GM19455 (cell line): ENCODE measurements around the gene SLC47A1.
"Not testable (repeated sequence)": the region's sequence is repeated elsewhere in the genome, so short reads cannot be mapped to it uniquely, and the experiment has no call there.

ENCODE experiments used
- ATAC-seq: cut with Tn5 transposase; IDR thresholded peaks from one replicate; pipeline ENCODE4 v1.9.1; 2021; ENCODE audit not compliant: unreplicated experiment

The SLC47A1 gene, protein sequence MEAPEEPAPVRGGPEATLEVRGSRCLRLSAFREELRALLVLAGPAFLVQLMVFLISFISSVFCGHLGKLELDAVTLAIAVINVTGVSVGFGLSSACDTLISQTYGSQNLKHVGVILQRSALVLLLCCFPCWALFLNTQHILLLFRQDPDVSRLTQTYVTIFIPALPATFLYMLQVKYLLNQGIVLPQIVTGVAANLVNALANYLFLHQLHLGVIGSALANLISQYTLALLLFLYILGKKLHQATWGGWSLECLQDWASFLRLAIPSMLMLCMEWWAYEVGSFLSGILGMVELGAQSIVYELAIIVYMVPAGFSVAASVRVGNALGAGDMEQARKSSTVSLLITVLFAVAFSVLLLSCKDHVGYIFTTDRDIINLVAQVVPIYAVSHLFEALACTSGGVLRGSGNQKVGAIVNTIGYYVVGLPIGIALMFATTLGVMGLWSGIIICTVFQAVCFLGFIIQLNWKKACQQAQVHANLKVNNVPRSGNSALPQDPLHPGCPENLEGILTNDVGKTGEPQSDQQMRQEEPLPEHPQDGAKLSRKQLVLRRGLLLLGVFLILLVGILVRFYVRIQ

GRCh38 chr17:19533718-19534561, at the start of gene SLC47A1:
SLC47A1 (plus strand) TSS chr17:19533854; CDS start chr17:19533940, 86 bp downstream.
- ATAC-seq: no peak

DNA sequence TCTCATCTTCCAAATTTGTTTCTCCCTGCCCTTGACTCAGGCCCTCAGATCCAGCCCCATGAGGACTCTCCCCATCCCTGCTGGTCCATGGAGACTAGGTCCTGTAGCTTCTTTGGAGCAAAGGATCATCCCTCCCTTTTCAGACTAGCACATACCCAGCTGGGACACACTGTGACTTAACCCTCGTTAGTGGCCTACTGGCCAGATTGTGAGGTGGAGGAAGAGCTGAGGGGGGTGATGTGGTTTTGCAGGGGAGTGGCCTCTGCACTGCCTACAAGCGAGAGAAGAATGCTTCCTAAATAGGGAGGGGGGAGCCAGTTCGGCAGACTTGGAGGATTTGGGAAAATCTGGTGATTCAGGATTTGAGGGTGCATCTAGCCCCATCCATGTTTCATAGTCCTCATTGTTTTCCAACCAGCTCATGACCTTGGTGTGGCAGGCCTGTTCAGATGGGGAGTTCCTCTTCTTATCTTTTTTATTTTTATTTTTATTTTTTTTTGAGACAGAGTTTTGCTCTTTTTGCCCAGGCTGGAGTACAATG, 47.8 kb upstream of the SLC47A1 start:
- ATAC-seq: no peak

DNA sequence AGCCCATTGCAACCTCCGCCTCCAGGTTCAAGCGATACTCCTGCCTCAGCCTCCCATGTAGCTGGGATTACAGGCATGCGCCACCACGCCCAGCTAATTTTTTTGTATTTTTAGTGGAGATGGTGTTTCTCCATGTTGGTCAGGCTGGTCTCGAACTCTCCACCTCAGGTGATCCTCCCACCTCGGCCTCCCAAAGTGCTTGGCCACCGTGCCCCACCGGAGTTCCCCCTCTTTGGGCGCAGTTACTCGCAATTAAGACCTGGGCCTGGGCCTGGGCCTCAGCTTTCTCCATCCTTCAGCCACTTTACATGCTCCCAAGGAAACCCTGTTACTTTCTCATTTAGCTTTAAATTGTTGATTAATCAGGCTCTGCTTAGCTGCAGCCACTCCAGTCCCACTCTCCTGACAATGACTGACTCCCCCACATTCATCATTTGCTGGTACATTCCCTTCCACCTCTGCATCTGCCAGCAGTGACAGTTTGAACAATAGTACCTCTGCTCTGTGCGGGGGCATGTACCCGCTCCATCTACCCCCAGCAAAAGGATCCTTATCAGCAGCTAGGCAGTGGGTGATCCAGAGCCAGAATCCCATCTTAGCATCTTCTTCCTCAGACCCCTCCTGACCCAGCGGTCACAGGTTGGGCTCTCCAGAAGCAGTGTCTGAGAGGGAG, 47.2 kb upstream of the SLC47A1 start:
- no peak for ATAC-seq

DNA sequence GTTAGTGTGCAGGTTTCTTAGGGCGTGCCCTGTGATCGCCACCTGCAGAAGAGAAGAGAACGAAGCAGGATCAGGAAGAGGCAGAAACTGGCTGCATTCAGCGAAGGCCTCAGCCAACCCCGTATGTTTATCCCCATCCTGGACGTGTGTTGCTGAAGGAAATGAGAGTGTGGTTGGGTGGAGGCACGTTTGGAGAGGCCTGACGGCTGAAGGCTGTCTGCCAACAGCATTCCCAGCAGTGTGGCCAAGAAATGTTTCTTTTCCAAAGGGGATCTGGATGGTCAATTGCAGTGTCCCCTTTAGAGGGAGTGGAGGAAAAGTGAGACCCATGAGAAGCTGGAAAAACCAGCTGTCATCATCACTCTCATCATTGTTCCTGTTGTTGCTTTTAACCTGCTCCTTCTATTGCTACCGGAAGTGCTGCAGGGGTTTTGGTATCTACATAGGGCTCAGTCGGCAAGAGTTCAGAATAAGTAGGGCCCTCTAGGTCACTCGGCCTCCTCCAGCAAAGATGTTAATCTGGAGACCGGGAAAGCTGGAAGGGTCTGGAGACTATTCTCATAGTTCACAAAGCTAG, 46.5 kb upstream of the SLC47A1 start:
- ATAC-seq: no peak

- ATAC-seq: no peak
Measured at GRCh38 chr17:19492141-19492540, 41.5 kb upstream of the SLC47A1 start.

- ATAC-seq: no peak
Measured at GRCh38 chr17:19494961-19495806, 38.5 kb upstream of the SLC47A1 start.

DNA sequence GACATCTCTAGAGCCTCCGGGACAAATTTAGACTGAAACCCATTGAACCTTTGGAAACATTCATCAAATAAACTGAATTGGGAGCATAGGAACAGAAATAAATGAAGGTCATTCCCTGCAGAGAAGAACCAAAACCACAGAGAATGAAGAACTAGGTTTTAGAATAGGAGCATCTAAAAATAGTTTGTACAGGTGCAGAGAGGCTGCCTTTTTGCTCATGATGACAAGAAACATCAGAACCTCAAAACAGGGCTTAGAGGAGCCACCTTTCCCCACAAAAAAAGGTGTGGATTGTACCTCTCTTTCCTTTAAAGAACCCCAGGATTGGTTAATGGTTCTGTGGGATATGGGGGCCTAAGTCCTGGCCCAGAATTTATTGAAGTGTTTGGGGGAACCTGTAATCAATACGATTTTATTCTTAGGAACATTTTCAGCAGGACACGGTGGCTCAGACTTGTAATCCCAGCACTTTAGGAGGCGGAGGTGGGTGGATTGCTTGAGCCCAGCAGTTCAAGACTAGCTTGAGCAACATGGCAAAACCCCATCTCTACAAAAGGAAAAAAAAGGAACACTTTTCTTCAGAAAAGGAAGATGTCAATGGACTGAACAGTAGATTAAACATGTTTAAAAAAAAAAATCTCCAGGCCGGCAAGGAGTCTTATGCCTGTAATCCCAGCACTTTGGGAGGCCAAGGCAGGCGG, 37.7 kb upstream of the SLC47A1 start:
- ATAC-seq: no peak

- no peak for ATAC-seq
Measured at GRCh38 chr17:19497624-19498023, 36.0 kb upstream of the SLC47A1 start.

DNA sequence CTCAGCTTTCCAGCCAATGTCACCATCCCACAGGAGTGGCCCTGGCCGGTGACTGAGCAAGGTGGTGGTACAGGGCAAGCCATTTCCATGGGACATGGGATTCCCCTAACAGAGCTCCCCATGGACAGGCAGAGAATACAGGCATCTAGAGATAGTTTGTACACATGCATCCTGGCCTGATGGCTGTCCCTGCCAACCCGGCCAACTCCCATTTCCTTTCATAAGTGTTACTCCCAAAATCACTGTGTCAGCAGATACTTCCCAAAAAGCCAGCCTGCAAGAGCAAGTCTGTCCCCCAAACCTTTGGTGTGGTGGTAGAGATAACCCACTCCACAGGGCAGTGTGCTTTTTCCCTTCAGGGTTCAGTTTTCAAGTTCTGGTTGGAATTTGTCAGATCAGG, 32.4 kb upstream of the SLC47A1 start:
- ATAC-seq: no peak

- no peak for ATAC-seq
Measured at GRCh38 chr17:19502517-19502916, 31.1 kb upstream of the SLC47A1 start.

- ATAC-seq: not testable (repeated sequence)
Measured at GRCh38 chr17:19505561-19505960, 28.1 kb upstream of the SLC47A1 start.

DNA sequence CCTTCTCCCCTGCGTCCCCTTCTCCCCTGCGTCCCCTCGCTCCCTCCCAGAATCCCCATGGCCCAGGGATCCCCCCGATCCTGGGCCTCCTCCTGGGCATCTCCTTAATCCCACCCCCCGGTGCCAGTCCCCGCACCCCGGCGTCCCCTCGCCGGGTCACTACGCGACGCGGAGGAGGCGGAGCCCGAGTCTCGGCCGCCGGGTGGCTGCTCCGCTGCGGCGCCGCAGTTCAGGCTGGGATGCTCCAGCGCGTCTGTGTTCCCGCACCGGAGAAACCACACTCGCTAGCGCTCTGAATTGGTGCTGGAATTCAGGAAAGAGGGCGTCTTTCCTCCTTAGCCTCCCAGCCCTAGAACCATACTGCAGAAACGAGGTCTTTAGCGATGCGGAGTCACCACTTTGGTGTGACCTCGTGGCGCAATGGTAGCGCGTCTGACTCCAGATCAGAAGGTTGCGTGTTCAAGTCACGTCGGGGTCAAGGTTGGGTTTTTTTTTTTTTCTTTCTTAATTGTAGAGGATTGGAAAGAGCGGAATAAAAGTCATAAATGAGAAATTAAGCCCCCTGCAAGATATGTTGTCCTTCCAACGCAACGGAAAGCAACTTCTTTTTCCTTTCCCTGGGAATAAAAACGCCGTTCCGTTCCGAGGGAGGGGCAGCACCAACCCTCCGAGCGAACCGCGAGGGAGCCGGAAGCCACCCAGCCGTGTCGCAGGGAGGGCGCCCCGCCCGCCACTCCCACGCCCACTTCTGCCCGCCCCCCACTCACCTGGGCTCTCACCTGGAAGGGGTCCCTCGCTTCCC, 25.7 kb upstream of the SLC47A1 start:
- no peak for ATAC-seq

- no peak for ATAC-seq
Measured at GRCh38 chr17:19508577-19508867, 25.1 kb upstream of the SLC47A1 start.

GRCh38 chr17:19509281-19509852, 24.3 kb upstream of the SLC47A1 start:
- not testable (repeated sequence) for ATAC-seq

DNA sequence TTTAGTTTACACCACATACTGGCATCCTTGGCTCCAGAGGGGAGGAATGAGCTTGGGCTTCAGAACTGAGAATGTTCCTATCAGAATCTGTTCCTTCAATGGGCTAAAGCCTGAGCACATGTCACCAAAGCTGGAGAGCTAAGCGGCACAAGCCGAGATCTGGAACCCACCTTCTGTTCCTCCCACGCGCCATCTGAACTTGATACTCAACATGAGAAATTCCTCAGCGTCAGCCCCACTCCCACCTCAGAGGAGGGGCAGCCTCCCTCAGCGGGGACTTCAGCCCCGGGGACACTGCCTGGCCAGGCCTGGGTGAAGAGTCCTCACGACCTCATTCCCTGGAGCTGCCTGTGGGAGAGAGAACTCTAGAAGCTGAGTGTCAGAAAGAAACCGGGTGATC, 22.8 kb upstream of the SLC47A1 start:
- ATAC-seq: no peak

DNA sequence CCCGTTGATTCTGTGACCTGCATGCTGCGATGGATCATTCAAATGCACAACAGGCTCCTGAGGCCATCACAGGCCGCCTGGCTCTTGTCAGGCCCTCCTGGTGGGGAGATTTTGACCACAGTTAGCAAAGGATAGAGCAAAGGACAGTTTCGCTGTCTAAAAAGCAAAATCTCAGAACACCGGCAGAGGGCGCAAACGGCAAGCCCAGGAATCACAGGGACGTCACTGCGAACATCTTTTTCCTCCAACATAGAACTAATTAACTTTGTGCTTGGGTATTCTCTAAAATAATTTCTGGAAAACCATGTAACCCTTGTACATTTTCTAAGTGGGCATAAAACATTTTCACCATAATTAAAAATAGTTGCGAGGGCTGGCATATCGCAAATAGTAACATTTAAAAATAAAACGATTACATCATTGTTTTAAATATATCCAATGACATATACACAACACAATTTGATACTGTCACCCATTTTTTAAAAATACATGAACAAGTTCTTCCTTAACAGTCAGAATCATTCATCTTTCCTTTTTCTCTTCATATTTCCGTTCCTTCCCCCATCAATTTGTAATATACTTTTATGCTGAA, 19.7 kb upstream of the SLC47A1 start:
- no peak for ATAC-seq

DNA sequence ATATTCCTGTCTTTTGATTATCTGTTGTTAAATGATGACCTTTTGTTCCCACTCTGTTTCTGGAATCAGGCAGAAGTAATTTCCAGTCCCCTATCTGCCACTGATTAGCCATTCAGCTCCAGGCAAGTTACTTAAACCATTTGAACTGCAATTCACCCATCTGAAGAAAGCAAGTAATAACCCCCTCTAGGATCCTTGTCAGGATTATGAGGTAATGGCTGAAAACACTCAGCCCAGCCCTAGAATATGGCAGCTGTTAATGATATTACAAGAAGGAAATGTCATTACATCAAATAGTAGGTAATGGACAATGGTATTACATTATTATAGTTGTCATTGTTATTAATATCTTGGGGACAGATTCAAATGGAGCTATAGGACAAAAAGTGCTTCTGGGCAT, 16.0 kb upstream of the SLC47A1 start:
- no peak for ATAC-seq
